Endothelial cell of umbilical vein (primary cell): Measurements from ENCODE around the gene OR6P1. TPM values are rescaled to one million over a fixed set of nuclear protein-coding genes. Genes with fewer than 3 reads are reported as not detected.

ENCODE experiments used
- BruUV-seq: library from RNA; stranded (reverse); fragments of 400-500 nt; replicated peaks from 2 replicates; lab custom pipeline; 2021; lab: Mats Ljungman, UMichigan
- CTCF ChIA-PET: fragments of 300-600, 350-600 bp; sonication (Branson Sonifier 250); formaldehyde crosslinking; loops from one replicate; lab custom pipeline; 2021; ENCODE audit warnings: antibody characterized with exemption, inconsistent platforms; lab: Charles Lee
- POLR2A ChIA-PET: fragments of 300-600, 350-600 bp; sonication (Branson Sonifier 250); formaldehyde crosslinking; loops from one replicate; lab custom pipeline; 2021; ENCODE audit warnings: antibody characterized with exemption, inconsistent platforms; lab: Charles Lee
- DNase-seq: peaks from one replicate; pipeline ENCODE4 v3.0.0-alpha.2; 2011; ENCODE audit warnings: low read depth, low spot score
- FAIRE-seq: peaks from 2 replicates; lab custom pipeline; 2011; peaks lifted over from hg19 to GRCh38; lab: Jason Lieb, UNC
- H2AFZ ChIP-seq: 2 replicates; pipeline ENCODE4 v1.6.0; 2012; ENCODE audit warnings: low read depth, low read length, control low read depth, inconsistent platforms
- H3K27ac ChIP-seq: 2 replicates; pipeline ENCODE4 v1.5.1; 2011; ENCODE audit warnings: low read depth, mild to moderate bottlenecking, control low read depth, low read length, moderate library complexity; ENCODE audit not compliant: insufficient read depth
- H3K27me3 ChIP-seq, 2 experiments: 2 replicates each; pipeline versions ENCODE4 v1.6.0 to v1.6.1; 2011; ENCODE audit warnings: low read length in 2 of 2, mixed read lengths in 1 of 2; ENCODE audit not compliant: control insufficient read depth in 2 of 2, insufficient read depth in 2 of 2
- H3K36me3 ChIP-seq, 2 experiments: 2 replicates in 1 of 2; 3 replicates in 1 of 2; pipeline ENCODE4 v1.5.1; 2011; ENCODE audit warnings: low read length in 2 of 2, mild to moderate bottlenecking in 1 of 2, moderate library complexity in 1 of 2; ENCODE audit not compliant: control insufficient read depth in 2 of 2, insufficient read depth in 2 of 2; ENCODE audit errors: extremely low read depth in 1 of 2
- H3K4me1 ChIP-seq: 3 replicates; pipeline ENCODE4 v1.5.1; 2011; ENCODE audit warnings: mild to moderate bottlenecking, low read length; ENCODE audit not compliant: control insufficient read depth, insufficient read depth; ENCODE audit errors: extremely low read depth
- H3K4me2 ChIP-seq: 2 replicates; pipeline ENCODE4 v1.6.1; 2011; ENCODE audit warnings: low read length, control low read depth, mixed read lengths; ENCODE audit not compliant: insufficient read depth
- H3K4me3 ChIP-seq, 3 experiments: fragments of 200-600 bp in 1 of 3; sonication (generic), shearing (Covaris generic) in 1 of 3; replicated peaks in 1 of 3; 2 replicates each; pipeline ENCODE4 v1.5.1; 2011 to 2016; ENCODE audit warnings: control low read depth in 3 of 3, low read length in 3 of 3, mild to moderate bottlenecking in 2 of 3, inconsistent platforms in 1 of 3, low read depth in 1 of 3, moderate library complexity in 1 of 3; ENCODE audit not compliant: insufficient read depth in 1 of 3
- H3K79me2 ChIP-seq: 2 replicates; pipeline ENCODE4 v1.6.0; 2012; ENCODE audit warnings: low read length, inconsistent platforms; ENCODE audit not compliant: control insufficient read depth, insufficient read depth
- H3K9ac ChIP-seq: replicated peaks from 2 replicates; pipeline ENCODE3; 2011; ENCODE audit warnings: low read length, control low read depth; ENCODE audit not compliant: insufficient read depth; ENCODE audit errors: extremely low read depth
- H3K9me1 ChIP-seq: replicated peaks from 3 replicates; pipeline ENCODE4 v1.6.0; 2011; ENCODE audit warnings: mild to moderate bottlenecking, low read length; ENCODE audit not compliant: control insufficient read depth, insufficient read depth; ENCODE audit errors: extremely low read depth
- H3K9me3 ChIP-seq: replicated peaks from 2 replicates; pipeline ENCODE4 v1.5.1; 2012; ENCODE audit warnings: low read length, inconsistent platforms; ENCODE audit not compliant: control insufficient read depth, insufficient read depth
- H4K20me1 ChIP-seq: replicated peaks from 2 replicates; pipeline ENCODE3; 2011; ENCODE audit warnings: mild to moderate bottlenecking, low read length; ENCODE audit not compliant: control insufficient read depth, insufficient read depth; ENCODE audit errors: extremely low read depth
- EZH2 ChIP-seq: IDR thresholded peaks from 2 replicates; pipeline ENCODE4 v1.6.1; 2012; ENCODE audit warnings: borderline replicate concordance, low read depth, mild to moderate bottlenecking, moderate library complexity, low read length, inconsistent platforms; ENCODE audit not compliant: severe bottlenecking
- JUN ChIP-seq: IDR thresholded peaks from 2 replicates; pipeline ENCODE4 v1.6.1; 2011; ENCODE audit warnings: borderline replicate concordance, low read depth; ENCODE audit not compliant: insufficient read length, insufficient read depth
- MAX ChIP-seq: IDR thresholded peaks from 2 replicates; pipeline ENCODE4 v1.6.1; 2011; ENCODE audit not compliant: insufficient read depth, insufficient read length
- POLR2A ChIP-seq: IDR thresholded peaks from 2 replicates; pipeline ENCODE4 v1.6.1; 2012; ENCODE audit warnings: low read depth, mild to moderate bottlenecking, control low read depth, low read length
- POLR2AphosphoS5 ChIP-seq: IDR thresholded peaks from 2 replicates; pipeline ENCODE4 v1.6.1; 2012; ENCODE audit warnings: low read depth, mild to moderate bottlenecking, control low read depth, low read length, moderate library complexity; ENCODE audit not compliant: insufficient read depth
- dilution Hi-C: fragments of 300-500 bp; cut with MboI; formaldehyde crosslinking; loops from one replicate; pipeline ENCODE4 v1.15.0; 2019; ENCODE audit warnings: low sequenced_read_pairs; ENCODE audit not compliant: extremely low pct_ligation_motif_present
- intact Hi-C: fragments of 100-400 bp; cut with micrococcal nuclease; formaldehyde crosslinking; loops from one replicate; pipeline ENCODE4 v1.10.0; 2022
- polyA plus RNA-seq, 4 experiments: library from polyadenylated mRNA; depleted of rRNA in 3 of 4; stranded (reverse) in 3 of 4; unstranded in 1 of 4; fragments of >200 nt; gene quantifications; 2 replicates each; pipeline versions ENCODE4 v1.2.1 to v1.2.3, GENCODE V29; 2011 to 2012; ENCODE audit warnings: missing spikeins in 1 of 4
- total RNA-seq: library from RNA; stranded (reverse); gene quantifications from 2 replicates; pipeline ENCODE4 v1.2.3, GENCODE V29; 2021
- TF ChIP-seq, protein P1 (sequence below), 2 donors: IDR thresholded peaks; 1 replicate in 1 of 2; 2 replicates in 1 of 2; pipeline ENCODE4 v1.5.1; 2011; ENCODE audit warnings: low read length in 2 of 2, mild to moderate bottlenecking in 2 of 2, moderate library complexity in 2 of 2, control low read depth in 1 of 2, inconsistent platforms in 1 of 2, low read depth in 1 of 2; ENCODE audit not compliant: insufficient read depth in 1 of 2; ENCODE audit errors: extremely low read depth in 1 of 2

OR6P1 gene
- total and polyA plus RNA-seq, 2 donors (not counting 3 experiments of a cell fraction or from before 2014, with no cell fraction given), result not detected

DNA sequence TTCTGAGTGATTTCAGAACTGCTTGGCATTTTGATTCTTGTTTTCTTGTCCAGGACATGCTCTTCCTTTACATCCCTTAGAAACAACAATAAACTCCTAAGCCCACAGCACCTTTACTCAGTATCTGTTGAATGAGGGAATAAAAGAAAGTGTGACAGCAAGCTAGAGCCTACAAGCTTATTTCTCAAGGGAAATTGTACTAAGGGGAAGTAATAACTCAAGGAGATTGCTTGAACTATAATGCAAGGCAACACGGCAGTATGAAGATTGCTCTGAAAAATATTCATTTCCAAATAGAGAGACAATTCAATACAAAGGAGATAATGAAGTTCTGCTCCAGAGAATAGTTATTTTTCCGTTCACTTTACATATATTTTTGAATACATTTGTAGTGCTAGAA is 6.5 kb downstream of the OR6P1 start:
- DNase-seq (no peak), FAIRE-seq (no peak)
- Histone ChIP-seq H4K20me1 (no peaks in the 10 kb centered on the region), H3K27me3 (no peaks in the 10 kb centered on the region), H3K4me2 (no peak overlapping the region), H3K4me1 (no peaks in the 10 kb centered on the region), H3K27ac (no peak overlapping the region), H3K79me2 (no peaks in the 10 kb centered on the region), H2AFZ (no peak overlapping the region), H3K4me3 (no peak overlapping the region), H3K9me1 (no peaks in the 10 kb centered on the region), H3K9ac (no peak overlapping the region), H3K36me3 (no peaks in the 10 kb centered on the region), H3K9me3 (no peaks in the 10 kb centered on the region)
- CTCF ChIA-PET, result no interaction called here
- dilution Hi-C loops (no loop called here), intact Hi-C loops (no loop called here)
- no peak for TF ChIP-seq JUN
- TF ChIP-seq, protein P1, sequence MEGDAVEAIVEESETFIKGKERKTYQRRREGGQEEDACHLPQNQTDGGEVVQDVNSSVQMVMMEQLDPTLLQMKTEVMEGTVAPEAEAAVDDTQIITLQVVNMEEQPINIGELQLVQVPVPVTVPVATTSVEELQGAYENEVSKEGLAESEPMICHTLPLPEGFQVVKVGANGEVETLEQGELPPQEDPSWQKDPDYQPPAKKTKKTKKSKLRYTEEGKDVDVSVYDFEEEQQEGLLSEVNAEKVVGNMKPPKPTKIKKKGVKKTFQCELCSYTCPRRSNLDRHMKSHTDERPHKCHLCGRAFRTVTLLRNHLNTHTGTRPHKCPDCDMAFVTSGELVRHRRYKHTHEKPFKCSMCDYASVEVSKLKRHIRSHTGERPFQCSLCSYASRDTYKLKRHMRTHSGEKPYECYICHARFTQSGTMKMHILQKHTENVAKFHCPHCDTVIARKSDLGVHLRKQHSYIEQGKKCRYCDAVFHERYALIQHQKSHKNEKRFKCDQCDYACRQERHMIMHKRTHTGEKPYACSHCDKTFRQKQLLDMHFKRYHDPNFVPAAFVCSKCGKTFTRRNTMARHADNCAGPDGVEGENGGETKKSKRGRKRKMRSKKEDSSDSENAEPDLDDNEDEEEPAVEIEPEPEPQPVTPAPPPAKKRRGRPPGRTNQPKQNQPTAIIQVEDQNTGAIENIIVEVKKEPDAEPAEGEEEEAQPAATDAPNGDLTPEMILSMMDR (IDR thresholded peaks at IDR 0.05; ENCODE audit: extremely low read depth in 1 of 2, insufficient read depth in 1 of 2, low read depth in 1 of 2, low read length in 2 of 2), result no peak
- no peak for TF ChIP-seq MAX
- TF ChIP-seq POLR2AphosphoS5, result no peak
- TF ChIP-seq EZH2, result no peak
- TF ChIP-seq POLR2A, result no peak
- BruUV-seq, result no TSS peak
- POLR2A ChIA-PET, result no interaction called here

GRCh38 chr1:158559696-158560095 is 10.7 kb downstream of the OR6P1 start:
- no peak overlapping the region for H3K4me3 ChIP-seq
- no peaks in the 10 kb centered on the region for H3K4me1 ChIP-seq
- DNase-seq (no peak), FAIRE-seq (no peak)
- dilution Hi-C loops, result no loop called here
- H4K20me1 ChIP-seq, result no peaks in the 10 kb centered on the region
- no peaks in the 10 kb centered on the region for H3K9me1 ChIP-seq
- no peaks in the 10 kb centered on the region for H3K36me3 ChIP-seq
- H3K4me2 ChIP-seq, result no peak overlapping the region
- no peak overlapping the region for H3K27ac ChIP-seq
- no peaks in the 10 kb centered on the region for H3K9me3 ChIP-seq
- no peaks in the 10 kb centered on the region for H3K79me2 ChIP-seq
- H3K9ac ChIP-seq, result no peak overlapping the region
- POLR2A ChIA-PET, result no interaction called here
- no TSS peak for BruUV-seq
- no peaks in the 10 kb centered on the region for H3K27me3 ChIP-seq
- no peak overlapping the region for H2AFZ ChIP-seq
- CTCF ChIA-PET, result no interaction called here
- TF ChIP-seq JUN, result no peak
- intact Hi-C loops, result no loop called here
